GM23338 (cell line): ENCODE results near the gene GTPBP10. TPM values are rescaled to one million over a fixed set of nuclear protein-coding genes. Genes with fewer than 3 reads are reported as not detected.
A peak's percentile ranks its signal among the peaks of the same experiment; 100 is the strongest.

Experiments
- ATAC-seq: fragments of 200-7000 bp; cut with Tn5 transposase; 3 replicates; pipeline ENCODE4 v1.9.1; 2020
- DNase-seq: peaks from one replicate; pipeline ENCODE4 v3.0.0-alpha.2; 2015; ENCODE audit warnings: low spot score
- H2AFZ ChIP-seq: fragments of 200-600 bp; sonication (generic); 2 replicates; pipeline ENCODE4 v1.8.0; 2016; ENCODE audit warnings: antibody characterized with exemption, mild to moderate bottlenecking, moderate library complexity
- H3F3A ChIP-seq: fragments of 200-600 bp; sonication (generic); replicated peaks from 2 replicates; pipeline ENCODE4 v1.8.0; 2017; ENCODE audit warnings: antibody characterized with exemption, mixed run types, low read depth
- H3K27ac ChIP-seq: fragments of 200-600 bp; sonication (generic); 2 replicates; pipeline ENCODE4 v1.6.1; 2016; ENCODE audit warnings: low read depth
- H3K27me3 ChIP-seq: fragments of 200-600 bp; sonication (generic); 2 replicates; pipeline ENCODE4 v1.8.0; 2016; ENCODE audit warnings: mild to moderate bottlenecking, mixed run types, moderate library complexity; ENCODE audit not compliant: insufficient read depth
- H3K36me3 ChIP-seq: fragments of 200-600 bp; sonication (generic); 2 replicates; pipeline ENCODE4 v1.8.0; 2016; ENCODE audit warnings: mild to moderate bottlenecking; ENCODE audit not compliant: insufficient read depth
- H3K4me1 ChIP-seq: fragments of 200-600 bp; sonication (generic); 2 replicates; pipeline ENCODE4 v1.8.0; 2016; ENCODE audit warnings: mild to moderate bottlenecking, moderate library complexity; ENCODE audit not compliant: insufficient read depth
- H3K4me2 ChIP-seq: fragments of 200-600 bp; sonication (generic); 2 replicates; pipeline ENCODE4 v1.7.1; 2017; ENCODE audit warnings: mixed run types
- H3K4me3 ChIP-seq: fragments of 200-600 bp; sonication (generic); 2 replicates; pipeline ENCODE4 v1.6.1; 2016; ENCODE audit warnings: mixed run types
- H3K79me2 ChIP-seq: fragments of 200-600 bp; sonication (generic); replicated peaks from 2 replicates; pipeline ENCODE4 v1.8.0; 2017; ENCODE audit warnings: mild to moderate bottlenecking; ENCODE audit not compliant: insufficient read depth
- H3K9me2 ChIP-seq: fragments of 200-600 bp; sonication (generic); 2 replicates; pipeline ENCODE4 v1.8.0; 2017; ENCODE audit not compliant: insufficient read depth
- H4K20me1 ChIP-seq: fragments of 200-600 bp; sonication (generic); replicated peaks from 2 replicates; pipeline ENCODE4 v1.8.0; 2017; ENCODE audit warnings: mild to moderate bottlenecking; ENCODE audit not compliant: insufficient read depth
- H3K27ac Mint-ChIP-seq: 2 replicates; pipeline ENCODE4 v1.8.0; 2020; ENCODE audit warnings: inconsistent platforms, mild to moderate bottlenecking, moderate library complexity, mixed read lengths
- H3K27me3 Mint-ChIP-seq: 3 replicates; pipeline ENCODE4 v1.8.0; 2022; ENCODE audit warnings: low read depth, mild to moderate bottlenecking, moderate library complexity, mixed read lengths, inconsistent platforms; ENCODE audit not compliant: insufficient read depth, poor library complexity
- H3K36me3 Mint-ChIP-seq: 3 replicates; pipeline ENCODE4 v1.8.0; 2021; ENCODE audit warnings: low read depth, mild to moderate bottlenecking, inconsistent platforms, moderate library complexity, mixed read lengths
- H3K4me1 Mint-ChIP-seq: 3 replicates; pipeline ENCODE4 v1.8.0; 2020; ENCODE audit warnings: mild to moderate bottlenecking, inconsistent platforms, mixed read lengths
- H3K4me3 Mint-ChIP-seq: 3 replicates; pipeline ENCODE4 v1.8.0; 2021; ENCODE audit warnings: moderate library complexity, mild to moderate bottlenecking, inconsistent platforms, mixed read lengths
- H3K9me3 Mint-ChIP-seq: 3 replicates; pipeline ENCODE4 v1.8.0; 2020; ENCODE audit warnings: moderate library complexity, mild to moderate bottlenecking, inconsistent platforms, mixed read lengths
- CREB1 ChIP-seq: fragments of 250-450 bp; sonication (Bioruptor Pico); IDR thresholded peaks from 2 replicates; pipeline ENCODE4 v1.5.0; 2020; ENCODE audit warnings: low read depth, mild to moderate bottlenecking, moderate library complexity
- EZH2phosphoT487 ChIP-seq: fragments of 200-600 bp; sonication (generic); IDR thresholded peaks from one replicate; pipeline ENCODE4 v1.8.1; 2018; ENCODE audit warnings: antibody characterized with exemption; ENCODE audit not compliant: unreplicated experiment
- NANOG ChIP-seq: IDR thresholded peaks from 2 replicates; pipeline ENCODE4 v1.6.1; 2016; ENCODE audit warnings: antibody characterized with exemption, borderline replicate concordance
- POLR2AphosphoS5 ChIP-seq: IDR thresholded peaks from 2 replicates; pipeline ENCODE4 v1.6.1; 2016; ENCODE audit warnings: antibody characterized with exemption, low read depth
- REST ChIP-seq: IDR thresholded peaks from one replicate; pipeline ENCODE4 v1.6.1; 2018; ENCODE audit warnings: antibody characterized with exemption; ENCODE audit not compliant: unreplicated experiment
- STAT1 ChIP-seq: IDR thresholded peaks from one replicate; pipeline ENCODE4 v1.6.1; 2016; ENCODE audit warnings: antibody characterized with exemption; ENCODE audit not compliant: unreplicated experiment
- ZNF114 ChIP-seq: fragments of 250-450 bp; sonication (Bioruptor Pico); IDR thresholded peaks from 2 replicates; pipeline ENCODE4 v1.5.0; 2020; ENCODE audit warnings: mild to moderate bottlenecking, moderate library complexity
- ZNF331 ChIP-seq: fragments of 250-450 bp; sonication (Bioruptor Pico); IDR thresholded peaks from 2 replicates; pipeline ENCODE4 v1.5.0; 2020; ENCODE audit warnings: low read depth, mild to moderate bottlenecking, moderate library complexity
- ZNF462 ChIP-seq: fragments of 250-450 bp; sonication (Bioruptor Pico); IDR thresholded peaks from 2 replicates; pipeline ENCODE4 v1.5.0; 2020; ENCODE audit warnings: mild to moderate bottlenecking, moderate library complexity
- polyA plus RNA-seq: library from polyadenylated mRNA; unstranded; fragments of >200 nt; fragmentation: Nextera tagmentation; extraction: Ambion mirVana; gene quantifications from 2 replicates; pipeline ENCODE4 v1.2.1, GENCODE V29; 2016
- total RNA-seq: library from RNA; depleted of rRNA; stranded (reverse); fragments of >200 nt; shearing (Covaris generic); gene quantifications from 2 replicates; pipeline ENCODE4 v1.2.3, GENCODE V29; 2014
- TF ChIP-seq, protein P1 (sequence below): IDR thresholded peaks from 2 replicates; pipeline ENCODE4 v1.6.1; 2016; ENCODE audit warnings: antibody characterized with exemption

GTPBP10 gene
- total and polyA plus RNA-seq, 2 experiments from 2014 or later = 15.1 to 23.0 TPM

- Histone ChIP-seq H3K79me2 (peaks cover 55% of the 10 kb centered on the region), H3K4me3 (peak overlapping the region; percentile 83), H2AFZ (no peak overlapping the region), H3K4me2 (peak overlapping the region; percentile 91), H3F3A (no peaks in the 10 kb centered on the region), H3K36me3 (no peaks in the 10 kb centered on the region), H3K4me1 (no peaks in the 10 kb centered on the region), H3K27me3 (no peaks in the 10 kb centered on the region), H3K27ac (no peak overlapping the region), H4K20me1 (0 out of 2 replicates have a peak, but pooled peaks cover 13% of the 10 kb centered on the region), H3K9me2 (no peaks in the 10 kb centered on the region)
- Mint-ChIP-seq H3K36me3 (peaks cover 2% of the 10 kb centered on the region; the same call in 1 of the 3 replicates), H3K27me3 (peaks cover 6% of the 10 kb centered on the region), H3K9me3 (no peaks in the 10 kb centered on the region), H3K4me3 (peak overlapping the region; percentile 95), H3K4me1 (peaks cover 9% of the 10 kb centered on the region; the same call in 2 of the 3 replicates), H3K27ac (no peak overlapping the region)
- DNase-seq (no peak), ATAC-seq (no peak)
- TF ChIP-seq NANOG (no peak), ZNF114 (CRISPR knock-in tag) (no peak), ZNF331 (no peak), EZH2phosphoT487 (no peak), CREB1 (CRISPR knock-in tag) (no peak), ZNF462 (CRISPR knock-in tag) (no peak), REST (no peak), STAT1 (no peak), POLR2AphosphoS5 (no peak)
- TF ChIP-seq, protein P1, sequence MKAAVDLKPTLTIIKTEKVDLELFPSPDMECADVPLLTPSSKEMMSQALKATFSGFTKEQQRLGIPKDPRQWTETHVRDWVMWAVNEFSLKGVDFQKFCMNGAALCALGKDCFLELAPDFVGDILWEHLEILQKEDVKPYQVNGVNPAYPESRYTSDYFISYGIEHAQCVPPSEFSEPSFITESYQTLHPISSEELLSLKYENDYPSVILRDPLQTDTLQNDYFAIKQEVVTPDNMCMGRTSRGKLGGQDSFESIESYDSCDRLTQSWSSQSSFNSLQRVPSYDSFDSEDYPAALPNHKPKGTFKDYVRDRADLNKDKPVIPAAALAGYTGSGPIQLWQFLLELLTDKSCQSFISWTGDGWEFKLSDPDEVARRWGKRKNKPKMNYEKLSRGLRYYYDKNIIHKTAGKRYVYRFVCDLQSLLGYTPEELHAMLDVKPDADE = no peak
Observed at GRCh38 chr7:90347759-90348158, 1.2 kb downstream of the GTPBP10 start.
